RWPE2 (cell line): Measurements from ENCODE around the gene ST3GAL5.

ENCODE experiments used
- ATAC-seq: fragments of 200-7000 bp; cut with Tn5 transposase; 3 replicates; pipeline ENCODE4 v1.9.1; 2021; ENCODE audit warnings: low read depth
- DNase-seq: peaks from one replicate; pipeline ENCODE4 v3.0.0-alpha.2; 2020; ENCODE audit warnings: low spot score
- H3K27ac ChIP-seq: fragments of 450-650 bp; 2 replicates; pipeline ENCODE4 v1.5.1; 2017; ENCODE audit warnings: mild to moderate bottlenecking; ENCODE audit not compliant: poor library complexity, severe bottlenecking
- H3K27me3 ChIP-seq: fragments of 250-450 bp; sonication (Bioruptor Pico); 2 replicates; pipeline ENCODE4 v1.5.1; 2021; ENCODE audit warnings: mild to moderate bottlenecking, moderate library complexity; ENCODE audit not compliant: insufficient read depth, poor library complexity, severe bottlenecking
- H3K36me3 ChIP-seq: fragments of 250-450 bp; sonication (Bioruptor Pico); 2 replicates; pipeline ENCODE4 v1.5.1; 2020; ENCODE audit warnings: low read depth, mild to moderate bottlenecking, moderate library complexity
- H3K4me1 ChIP-seq: fragments of 250-450 bp; sonication (Bioruptor Pico); 2 replicates; pipeline ENCODE4 v1.5.1; 2021; ENCODE audit warnings: mild to moderate bottlenecking, moderate library complexity; ENCODE audit not compliant: insufficient read depth, poor library complexity, severe bottlenecking
- H3K4me3 ChIP-seq: fragments of 250-450 bp; sonication (Bioruptor Pico); 2 replicates; pipeline ENCODE4 v1.5.1; 2021; ENCODE audit warnings: mild to moderate bottlenecking, moderate library complexity; ENCODE audit not compliant: severe bottlenecking
- H3K9me3 ChIP-seq: fragments of 250-450 bp; sonication (Bioruptor Pico); 2 replicates; pipeline ENCODE4 v1.5.1; 2021; ENCODE audit warnings: mild to moderate bottlenecking, moderate library complexity; ENCODE audit not compliant: severe bottlenecking
- CTCF ChIP-seq: fragments of 450-650 bp; IDR thresholded peaks from one replicate; pipeline ENCODE4 v1.5.1; 2017; ENCODE audit warnings: mild to moderate bottlenecking, moderate library complexity; ENCODE audit not compliant: poor library complexity, severe bottlenecking

ST3GAL5 gene

GRCh38 chr2:85929096-85930050 is 40.6 kb upstream of the ST3GAL5 start:
- H3K27me3 ChIP-seq = no peaks in the 10 kb centered on the region
- no peaks in the 10 kb centered on the region for H3K9me3 ChIP-seq
- ATAC-seq = no peak
- H3K27ac ChIP-seq = no peak overlapping the region
- H3K4me3 ChIP-seq = no peak overlapping the region
- H3K36me3 ChIP-seq = no peaks in the 10 kb centered on the region
- no peak for TF ChIP-seq CTCF
- DNase-seq = no peak
- H3K4me1 ChIP-seq = peaks cover 25% of the 10 kb centered on the region

GRCh38 chr2:85926931-85927661 is 38.3 kb upstream of the ST3GAL5 start:
- Histone ChIP-seq H3K36me3 (no peaks in the 10 kb centered on the region), H3K27ac (no peak overlapping the region), H3K27me3 (no peaks in the 10 kb centered on the region), H3K4me3 (no peak overlapping the region), H3K4me1 (peaks cover 25% of the 10 kb centered on the region), H3K9me3 (no peaks in the 10 kb centered on the region)
- no peak for TF ChIP-seq CTCF
- DNase-seq (no peak), ATAC-seq (peak; percentile 61)

- H3K36me3 ChIP-seq = no peaks in the 10 kb centered on the region
- ATAC-seq (no peak), DNase-seq (no peak)
- no peak overlapping the region for H3K27ac ChIP-seq
- no peaks in the 10 kb centered on the region for H3K9me3 ChIP-seq
- peaks cover 25% of the 10 kb centered on the region for H3K4me1 ChIP-seq
- H3K27me3 ChIP-seq = no peaks in the 10 kb centered on the region
- H3K4me3 ChIP-seq = no peak overlapping the region
- no peak for TF ChIP-seq CTCF
Measured at GRCh38 chr2:85926526-85926925, 37.7 kb upstream of the ST3GAL5 start.

GRCh38 chr2:85925216-85925671 is 36.5 kb upstream of the ST3GAL5 start:
- ATAC-seq (no peak), DNase-seq (no peak)
- H3K36me3 ChIP-seq = no peaks in the 10 kb centered on the region
- peak overlapping the region; percentile 51 for H3K27ac ChIP-seq
- no peaks in the 10 kb centered on the region for H3K27me3 ChIP-seq
- no peaks in the 10 kb centered on the region for H3K9me3 ChIP-seq
- TF ChIP-seq CTCF = no peak
- H3K4me3 ChIP-seq = no peak overlapping the region
- peaks cover 25% of the 10 kb centered on the region for H3K4me1 ChIP-seq
